ENCODE data around the gene TSSC4.

TSSC4 gene

DNA sequence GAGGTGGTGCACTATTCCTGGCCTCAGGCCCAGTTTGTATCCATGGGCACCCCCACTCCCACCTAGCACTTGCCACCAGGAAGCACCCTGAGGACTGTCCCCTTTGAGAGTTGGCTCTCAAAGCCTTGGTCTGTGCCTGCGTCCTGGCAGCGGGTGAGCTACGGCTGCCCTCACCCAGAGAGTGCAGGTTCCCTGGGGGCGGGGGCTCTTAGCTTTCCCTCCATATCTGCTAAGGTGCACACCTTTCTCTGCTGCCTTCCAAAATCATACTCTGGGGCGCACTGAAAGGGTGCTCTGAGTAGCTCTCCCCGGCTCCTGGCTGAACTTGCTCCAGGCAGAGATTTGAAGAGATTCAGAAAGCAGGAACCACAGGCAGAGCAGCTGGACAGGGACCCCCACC lies 51.4 kb downstream of the TSSC4 start:
- DNase-seq: no peak

DNA sequence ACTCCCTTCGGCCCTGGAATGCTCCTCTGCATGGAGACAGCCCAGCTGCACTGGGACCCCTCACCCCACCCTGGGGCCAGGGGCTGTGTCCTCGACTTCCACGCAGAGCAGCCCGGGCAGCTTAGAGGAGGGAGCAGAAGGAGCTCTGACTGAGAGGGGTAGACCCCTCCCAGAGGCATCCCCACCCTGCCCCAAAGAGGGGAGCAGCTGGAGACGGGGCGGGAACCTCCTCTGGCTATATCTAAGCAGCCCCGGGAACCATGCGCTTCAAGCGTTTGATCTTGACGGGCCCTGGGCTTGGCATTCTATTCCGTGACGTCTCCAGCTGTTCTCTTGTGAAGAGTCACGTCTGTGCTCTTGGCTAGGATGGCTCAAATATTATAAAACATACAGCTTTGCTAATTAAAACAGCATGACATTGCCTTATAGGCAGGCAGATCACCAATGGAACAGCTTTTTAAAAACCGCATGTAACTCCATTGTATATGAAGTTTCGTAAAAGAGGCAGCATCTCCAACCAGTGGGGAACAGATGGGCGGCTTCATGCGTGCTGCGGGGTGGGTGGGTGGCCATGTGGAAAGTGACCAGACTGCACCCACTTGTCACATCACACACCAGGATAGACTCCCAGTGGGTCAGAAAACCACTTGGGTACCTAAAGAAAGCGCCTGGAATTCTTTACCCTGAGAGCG lies 51.9 kb downstream of the TSSC4 start:
- DNase-seq: no peak

DNA sequence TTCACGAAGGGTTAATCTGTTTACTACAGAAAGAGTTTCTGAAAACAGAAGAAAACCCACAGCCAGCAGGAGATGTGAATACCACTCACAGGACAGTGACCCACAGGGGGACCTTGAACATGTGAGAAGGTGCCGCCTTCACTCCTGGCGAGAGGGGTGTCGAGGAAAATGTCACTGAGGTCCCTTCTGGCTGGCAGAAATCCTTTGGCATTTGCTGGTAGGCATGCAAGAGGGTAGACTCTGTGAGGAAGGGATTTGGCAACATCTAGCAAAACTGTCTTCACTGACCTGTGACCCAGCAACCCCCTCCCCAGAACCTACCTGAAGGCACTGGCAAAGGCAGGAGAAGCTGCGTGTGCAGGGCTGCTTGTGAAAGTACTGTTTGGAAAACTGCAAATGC lies 52.9 kb downstream of the TSSC4 start:
- no peak for DNase-seq

Measured in NCI-H526 treated with DMSO at 0.1 percent for 48 hours (cell line).